Activated naive CD8-positive, alpha-beta T cell treated with anti-CD3 and anti-CD28 coated beads, Interleukin-2, amount 50 U/mL, for 16 hours (primary cell): ENCODE measurements around the gene THOC6.
A peak's percentile ranks its signal among the peaks of the same experiment; 100 is the strongest.

ENCODE experiments used
- DNase-seq: peaks from one replicate; pipeline ENCODE4 v3.0.0-alpha.2; 2020; ENCODE audit warnings: low read depth, low spot score

THOC6 gene

DNA sequence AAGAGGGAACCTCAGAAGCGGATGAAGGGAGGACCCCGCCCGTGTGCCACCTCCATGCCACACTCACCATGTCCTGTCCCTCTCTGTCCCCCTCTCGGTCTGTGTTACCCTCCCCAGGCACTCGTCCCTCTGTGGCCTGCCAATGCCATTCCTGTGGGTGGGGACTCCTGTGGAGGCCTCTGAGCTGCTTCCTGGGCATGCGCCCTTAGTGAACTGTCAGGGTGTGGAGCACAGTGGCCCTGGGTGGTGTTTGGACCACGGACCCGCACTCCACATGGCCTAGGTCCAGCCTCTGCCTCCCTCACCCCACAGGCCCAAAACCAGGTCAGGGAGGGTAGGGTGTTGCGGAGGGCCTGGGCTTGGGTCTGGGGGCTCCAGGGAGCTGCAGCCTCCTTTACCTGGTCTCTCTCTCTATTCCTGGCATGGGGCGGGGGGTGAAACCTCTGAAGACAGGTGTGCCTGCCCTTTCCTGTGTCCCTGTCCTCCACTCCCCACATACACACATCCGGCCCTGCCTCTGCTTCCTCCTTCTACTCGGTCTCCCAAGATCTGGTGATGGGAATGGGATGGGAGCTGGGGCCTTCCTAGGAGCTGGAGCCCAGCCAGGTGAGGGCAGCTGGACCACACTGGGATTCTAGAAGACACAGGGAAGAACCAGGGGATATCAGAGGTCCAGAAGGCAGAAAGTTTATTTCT lies 32.1 kb upstream of the THOC6 start:
- DNase-seq, result no peak

DNA sequence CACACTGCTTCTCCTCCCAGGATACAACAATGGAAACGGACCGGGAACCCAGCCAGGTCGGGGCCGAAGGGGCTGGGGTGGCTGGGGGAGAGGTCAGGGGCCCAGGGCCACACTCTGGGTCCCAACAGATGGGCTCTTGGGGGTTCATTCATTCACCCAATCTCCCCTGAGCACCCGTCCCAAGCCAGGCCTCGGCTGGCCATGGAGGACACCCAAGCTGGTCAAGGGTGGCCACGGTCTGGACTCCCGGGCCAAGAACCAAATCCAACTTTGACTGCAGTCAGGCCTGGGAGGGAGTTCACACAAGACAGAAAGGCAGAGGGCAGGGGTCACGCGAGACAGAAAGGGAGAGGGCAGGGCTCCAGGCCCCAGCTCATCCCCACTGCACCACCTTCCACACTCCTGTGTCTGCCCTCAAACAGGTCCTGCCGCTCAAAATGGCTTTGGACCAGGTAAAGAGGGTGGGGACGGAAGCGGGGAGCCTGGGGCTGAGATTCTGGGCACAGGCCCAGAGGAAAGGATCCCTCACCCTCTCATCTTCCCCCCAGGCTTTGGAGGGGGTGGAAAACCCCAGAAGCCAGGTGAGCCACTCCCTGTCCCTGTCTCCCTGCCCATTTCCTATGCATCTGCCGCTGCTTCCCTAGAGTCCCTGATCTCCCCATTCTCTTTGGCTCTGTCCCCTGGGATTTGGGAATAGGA lies 31.3 kb upstream of the THOC6 start:
- no peak for DNase-seq

DNA sequence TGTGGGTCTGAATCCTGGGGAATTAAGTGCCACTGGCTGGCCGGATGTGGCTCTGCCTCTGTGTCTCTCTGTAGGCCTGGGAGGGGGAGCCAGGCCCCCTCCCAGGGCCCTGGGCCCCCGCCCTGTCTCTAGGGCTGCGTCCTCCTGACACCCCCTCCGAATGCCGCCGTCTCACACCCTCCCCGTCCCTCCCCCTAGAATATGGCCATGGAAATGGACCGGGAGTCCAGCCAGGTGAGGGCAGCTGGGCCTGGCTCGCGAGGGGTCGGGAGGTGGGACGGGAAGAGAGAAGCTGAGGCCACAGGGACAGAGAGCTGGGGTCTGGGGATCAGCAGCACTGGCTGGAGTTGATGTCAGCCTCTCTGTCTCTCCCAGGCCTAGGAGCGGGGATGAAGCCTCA lies 27.5 kb upstream of the THOC6 start:
- DNase-seq, result no peak

DNA sequence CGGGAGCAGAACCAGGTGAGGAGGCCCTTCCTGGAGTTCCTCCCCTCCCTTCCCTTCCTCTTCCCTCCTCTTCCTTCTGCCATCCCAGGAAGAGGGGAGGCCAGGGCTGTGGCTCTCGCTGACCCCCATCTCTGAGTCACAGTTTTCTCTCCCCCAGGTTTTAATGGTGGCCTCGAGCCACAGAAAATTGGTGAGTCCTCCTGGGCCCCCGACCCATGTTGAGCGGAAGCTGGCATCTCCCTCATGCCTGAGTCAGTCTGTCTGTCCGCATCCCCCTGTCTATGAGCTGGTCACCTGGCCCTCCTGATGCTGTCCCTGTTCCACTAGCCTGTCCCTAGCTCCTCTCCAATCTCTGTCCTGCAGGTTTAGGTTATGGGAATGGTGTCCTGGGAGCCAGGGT lies 23.9 kb upstream of the THOC6 start:
- no peak for DNase-seq

DNA sequence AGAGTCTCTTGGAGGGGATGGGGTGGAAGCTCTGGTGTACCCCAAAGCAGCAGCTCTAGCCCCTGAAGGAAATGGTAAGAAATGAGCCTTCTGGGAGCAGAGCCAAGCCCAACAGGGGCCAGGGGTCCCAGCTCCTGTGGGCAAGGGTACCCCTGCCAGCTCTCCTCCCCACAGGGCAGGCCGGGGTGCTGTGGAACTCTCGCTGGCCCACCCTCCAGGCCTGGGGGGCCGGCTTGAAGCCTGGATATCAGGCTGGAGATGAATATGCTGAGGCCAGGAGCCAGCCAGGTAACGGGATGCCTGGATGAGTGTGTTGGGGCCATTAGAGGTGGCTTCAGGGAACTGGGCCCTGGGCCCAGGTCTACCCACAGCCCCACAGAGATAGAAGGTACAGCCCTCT lies 23.3 kb upstream of the THOC6 start:
- DNase-seq, result no peak

DNA sequence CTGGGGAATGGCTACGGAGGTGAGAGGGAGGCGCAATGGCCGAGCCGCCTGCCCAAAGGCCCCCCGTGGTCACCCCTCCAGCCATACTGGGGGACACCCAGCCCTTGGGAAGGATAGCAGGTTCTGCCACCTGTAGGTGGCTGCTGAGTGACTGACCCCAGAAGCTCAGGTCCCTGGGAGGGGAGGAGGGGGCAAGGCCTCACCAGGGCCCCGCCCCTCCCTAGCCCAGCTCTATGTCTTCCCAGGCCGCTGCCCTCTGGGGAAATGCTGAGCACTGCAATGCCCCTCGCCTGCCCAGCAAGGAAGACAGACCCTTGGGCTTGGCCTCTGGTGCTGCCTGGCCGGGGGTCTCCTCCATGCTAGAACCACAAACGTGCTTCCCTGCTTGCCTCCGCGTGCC lies 22.5 kb upstream of the THOC6 start:
- DNase-seq, result no peak

GRCh38 chr16:3003582-3004270 lies 20.1 kb upstream of the THOC6 start:
- peak; percentile 92 for DNase-seq

GRCh38 chr16:3004319-3004718 lies 19.5 kb upstream of the THOC6 start:
- no peak for DNase-seq

DNA sequence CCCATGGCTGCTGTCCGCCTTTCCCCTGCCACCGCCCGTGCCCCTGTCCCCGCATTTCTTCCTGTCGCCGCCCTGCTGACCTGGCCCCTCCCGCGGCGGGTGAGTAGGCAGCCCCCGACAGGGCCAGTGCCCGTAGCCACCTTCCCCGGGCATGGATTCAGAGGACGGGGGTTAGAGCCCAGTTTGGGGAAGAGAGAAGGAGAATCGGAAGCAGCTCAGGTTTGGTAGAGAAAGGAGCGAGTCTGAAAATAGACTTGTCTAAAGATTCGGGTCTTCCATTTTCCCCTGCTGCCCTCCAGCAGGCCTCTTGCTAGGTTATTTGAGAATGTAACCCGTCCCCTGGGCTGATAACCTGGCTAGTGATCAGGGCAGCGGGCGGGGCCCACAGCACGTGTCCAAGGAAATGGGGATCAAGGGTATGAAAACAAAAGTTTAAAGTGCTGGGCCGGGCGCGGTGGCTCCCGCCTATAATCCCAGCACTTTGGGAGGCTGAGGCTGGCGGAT lies 19.0 kb upstream of the THOC6 start:
- no peak for DNase-seq

- no peak for DNase-seq
Measured at GRCh38 chr16:3007059-3007956, 16.5 kb upstream of the THOC6 start.

DNA sequence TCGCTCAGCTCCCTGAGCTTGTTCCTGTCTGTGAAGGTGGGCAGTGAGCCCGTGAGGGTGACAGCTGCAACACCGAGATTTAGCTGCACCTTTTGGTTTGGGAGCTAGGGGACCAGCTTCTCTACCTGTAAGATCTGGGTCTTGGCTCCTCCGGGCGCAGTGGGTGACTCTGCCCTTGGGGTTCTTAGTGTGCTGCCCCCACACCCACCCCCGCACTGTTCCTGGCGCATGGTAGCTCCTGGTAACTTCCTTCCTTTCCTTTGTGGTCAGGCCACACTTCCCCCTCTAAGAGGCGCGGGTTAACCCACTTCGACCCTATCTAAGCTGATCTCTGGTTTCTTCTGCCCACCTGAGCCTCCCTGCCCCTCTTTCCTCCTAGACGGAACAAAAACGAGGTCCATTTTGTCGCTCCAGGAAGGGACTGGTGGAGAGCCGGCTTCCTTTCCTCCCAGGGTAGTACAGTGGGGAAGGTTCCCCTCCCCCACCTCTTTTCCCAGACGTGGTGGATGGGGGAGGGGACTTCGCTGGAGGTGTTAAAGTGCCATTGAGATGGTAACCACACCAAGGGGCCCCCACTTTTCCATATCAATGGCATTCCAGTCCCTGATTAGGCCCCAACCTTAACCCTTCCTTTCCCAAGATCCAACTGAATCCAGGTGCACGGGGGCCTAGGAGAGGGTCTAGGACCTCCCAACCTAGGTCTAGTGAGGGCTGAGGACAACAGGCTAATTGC lies 15.7 kb upstream of the THOC6 start:
- DNase-seq, result no peak

GRCh38 chr16:3008690-3009037 lies 15.2 kb upstream of the THOC6 start:
- DNase-seq, result no peak

GRCh38 chr16:3009568-3010390 lies 14.1 kb upstream of the THOC6 start:
- DNase-seq, result no peak

GRCh38 chr16:3010510-3010909 lies 13.3 kb upstream of the THOC6 start:
- DNase-seq, result no peak

DNA sequence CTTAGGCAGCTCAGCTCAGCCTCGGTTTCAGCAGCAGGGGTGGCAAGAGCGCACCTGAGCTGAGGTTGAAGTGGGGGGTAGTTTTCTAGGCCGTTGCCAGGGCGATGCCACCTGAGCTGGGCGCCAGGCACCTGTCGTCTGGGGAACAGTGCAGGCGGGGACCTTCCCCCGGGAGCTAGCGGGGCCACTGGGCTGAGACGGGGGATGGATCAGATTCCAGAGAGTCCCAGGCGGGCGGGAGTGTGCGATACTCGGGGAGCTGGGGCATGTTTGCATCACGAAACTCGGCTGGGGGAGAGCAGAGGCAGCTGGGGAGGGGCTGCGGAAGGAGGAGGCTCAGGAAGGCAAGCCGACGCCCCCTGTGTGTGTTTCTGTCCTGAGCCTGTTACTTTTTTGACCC lies 11.6 kb upstream of the THOC6 start:
- no peak for DNase-seq

- no peak for DNase-seq
Measured at GRCh38 chr16:3012828-3013420, 10.9 kb upstream of the THOC6 start, which contains the start of gene CLDN9. TSS of gene CLDN9 (plus strand) at chr16:3012923. CDS start at chr16:3013363, 440 bp downstream.

GRCh38 chr16:3013491-3013951 lies 10.3 kb upstream of the THOC6 start:
- DNase-seq, result no peak

DNA sequence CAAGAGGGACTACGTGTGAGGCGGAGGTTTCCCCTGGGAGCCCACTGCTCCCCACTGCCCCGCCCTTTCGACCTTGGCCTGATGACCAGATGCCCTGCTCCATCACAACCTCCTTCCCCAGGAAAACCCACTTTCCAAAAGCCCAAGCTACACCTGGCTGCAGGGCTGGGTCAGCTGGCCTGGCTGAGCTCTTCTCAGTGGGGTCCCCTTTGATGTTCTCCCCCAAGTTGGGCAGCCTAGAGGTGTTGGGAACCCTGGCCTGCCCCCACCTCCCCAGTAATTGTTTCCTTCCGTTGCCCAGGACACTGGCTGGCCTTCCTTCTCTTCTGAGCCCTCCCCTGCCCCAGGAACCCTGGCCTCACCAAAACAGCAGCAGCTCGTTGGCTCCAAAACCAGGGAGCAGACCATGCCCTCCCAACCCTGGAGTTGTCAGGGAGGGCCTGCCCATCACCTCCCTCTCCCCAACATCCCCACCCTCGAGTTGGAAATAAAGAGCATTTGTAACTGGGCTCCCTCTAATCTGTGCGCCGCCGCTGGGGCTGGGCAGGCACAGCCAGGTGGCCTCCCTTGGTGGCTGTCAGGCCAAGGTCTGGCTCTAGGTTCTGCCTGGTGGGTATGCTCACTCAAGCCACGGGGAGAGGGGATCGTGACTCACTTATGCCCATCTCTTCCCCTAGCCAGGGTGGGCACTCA lies 9.7 kb upstream of the THOC6 start:
- DNase-seq, result no peak

DNA sequence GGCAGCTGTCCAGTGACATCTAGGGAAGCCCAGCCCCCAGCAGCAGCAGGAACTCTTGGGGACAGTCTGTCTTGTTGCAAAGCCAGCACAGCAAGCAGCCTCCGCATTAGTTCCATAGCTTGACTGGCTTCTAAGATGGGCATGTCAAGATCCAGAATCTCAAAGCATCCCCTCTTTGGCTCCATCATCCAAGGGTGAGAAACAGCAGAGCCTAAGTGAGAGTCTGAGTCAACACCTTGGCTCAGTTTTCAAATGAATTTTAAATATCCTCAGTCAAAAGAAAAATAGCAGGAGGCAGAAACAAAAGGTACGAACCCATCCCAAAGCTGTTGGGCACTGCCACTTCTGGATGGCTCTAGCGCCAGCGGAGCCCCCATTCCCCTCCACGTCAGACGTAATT lies 8.9 kb upstream of the THOC6 start:
- DNase-seq, result no peak
